Measurements from ENCODE around the gene ZNF222. TPM values are rescaled to one million over a fixed set of nuclear protein-coding genes. Genes with fewer than 3 reads are reported as not detected.

The ZNF222 gene
- total RNA-seq, 1 experiment from 2014 or later, result 5.4 TPM

DNA sequence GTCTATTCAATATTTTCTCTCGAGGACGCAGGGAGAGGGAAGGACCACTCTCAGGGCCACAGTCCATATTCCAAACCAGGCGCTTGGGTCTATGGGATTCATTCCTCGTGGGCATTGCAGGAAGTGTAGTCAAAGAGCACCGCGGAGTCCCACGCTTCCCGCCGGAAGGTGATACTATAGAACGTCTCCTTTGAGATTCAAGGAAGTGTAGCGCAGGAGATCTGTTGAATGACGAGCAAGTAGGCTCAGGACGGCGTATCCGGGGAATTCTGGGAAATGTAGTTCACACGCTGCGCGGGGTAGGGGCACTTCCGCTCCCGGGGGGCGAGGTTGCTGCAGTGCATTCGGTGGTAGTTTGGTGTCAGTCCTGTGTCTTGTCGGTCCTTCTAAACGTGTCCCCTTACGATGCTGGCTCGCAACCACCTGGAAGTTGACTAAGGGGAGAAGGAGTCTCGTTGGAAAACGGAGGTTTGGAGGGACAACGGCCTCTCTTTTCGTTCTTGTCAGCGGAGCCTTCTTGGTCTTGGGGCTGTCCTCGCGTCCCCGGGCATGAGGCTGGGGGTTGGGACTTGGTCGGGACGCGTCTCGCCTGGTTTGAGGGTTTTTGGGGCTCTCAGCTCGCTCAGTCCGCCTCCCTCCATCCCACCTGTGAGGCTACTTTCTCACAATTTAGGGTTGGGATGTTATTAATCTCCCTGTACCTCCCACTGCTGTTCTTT is 46.8 kb downstream of the ZNF222 start, which contains the start of gene ZNF284:
Gene ZNF284, plus strand, starts transcription at position 336 of the 719 bp plus-strand sequence. CDS start 4,231 bp downstream, outside the sequence.
- Histone ChIP-seq H3K4ac (ENCODE audit: low read depth, low read length) (no peak within 1 kb of the TSS), H2BK120ac (ENCODE audit: low read depth, low read length, poor library complexity, severe bottlenecking) (no peak within 1 kb of the TSS), H2AFZ (ENCODE audit: low read length) (peak within 1 kb of the TSS; percentile 68), H2AK5ac (ENCODE audit: insufficient read length, low read length) (no peak within 1 kb of the TSS), H4K8ac (replicated peaks; ENCODE audit: insufficient read length, low read depth, low read length) (no peak within 1 kb of the TSS), H3K23me2 (ENCODE audit: insufficient read length, low read depth, low read length, poor library complexity, severe bottlenecking) (peaks cover 14% of the 10 kb centered on the region), H3K27me3 (ENCODE audit: insufficient read depth, low read length) (no peaks in the 10 kb centered on the region; the same call in 1 of the 2 replicates), H3K4me2 (ENCODE audit: insufficient read depth, insufficient read length, low read length) (peak within 1 kb of the TSS; percentile 86), H3K23ac (ENCODE audit: insufficient read length, low read depth, low read length) (no peak within 1 kb of the TSS), H3K9ac (ENCODE audit: extremely low read depth, insufficient read length, low read length) (peak within 1 kb of the TSS; percentile 27), H3T11ph (ENCODE audit: low read length) (no peak within 1 kb of the TSS), H3K79me2 (ENCODE audit: insufficient read depth, low read length) (no peaks in the 10 kb centered on the region), H3K18ac (ENCODE audit: insufficient read length, low read depth, low read length) (no peak within 1 kb of the TSS), H4K5ac (ENCODE audit: insufficient read length, low read depth, low read length) (no peak within 1 kb of the TSS), H3K27ac (ENCODE audit: insufficient read length, low read depth, low read length) (no peak within 1 kb of the TSS), H2BK12ac (ENCODE audit: insufficient read length, low read depth, low read length) (no peak within 1 kb of the TSS), H4K91ac (ENCODE audit: insufficient read length, low read depth, low read length) (no peak within 1 kb of the TSS), H2BK20ac (ENCODE audit: low read depth, low read length, poor library complexity, severe bottlenecking) (no peak within 1 kb of the TSS), H3K14ac (ENCODE audit: insufficient read depth, low read length) (no peak within 1 kb of the TSS), H4K20me1 (ENCODE audit: control insufficient read depth, insufficient read depth, insufficient read length) (no peaks in the 10 kb centered on the region), H3K79me1 (ENCODE audit: insufficient read depth, low read depth, low read length, poor library complexity, severe bottlenecking) (no peaks in the 10 kb centered on the region), H3K4me1 (ENCODE audit: insufficient read depth, low read length) (no peaks in the 10 kb centered on the region), H2BK15ac (ENCODE audit: low read depth, low read length) (no peak within 1 kb of the TSS), H3K56ac (ENCODE audit: insufficient read length, low read depth, low read length) (no peak within 1 kb of the TSS), H3K9me3 (ENCODE audit: control insufficient read depth, low read depth, low read length) (peaks cover under 1% of the 10 kb centered on the region), H2BK5ac (ENCODE audit: insufficient read length, low read length) (no peak within 1 kb of the TSS)
- TF ChIP-seq, protein P1, sequence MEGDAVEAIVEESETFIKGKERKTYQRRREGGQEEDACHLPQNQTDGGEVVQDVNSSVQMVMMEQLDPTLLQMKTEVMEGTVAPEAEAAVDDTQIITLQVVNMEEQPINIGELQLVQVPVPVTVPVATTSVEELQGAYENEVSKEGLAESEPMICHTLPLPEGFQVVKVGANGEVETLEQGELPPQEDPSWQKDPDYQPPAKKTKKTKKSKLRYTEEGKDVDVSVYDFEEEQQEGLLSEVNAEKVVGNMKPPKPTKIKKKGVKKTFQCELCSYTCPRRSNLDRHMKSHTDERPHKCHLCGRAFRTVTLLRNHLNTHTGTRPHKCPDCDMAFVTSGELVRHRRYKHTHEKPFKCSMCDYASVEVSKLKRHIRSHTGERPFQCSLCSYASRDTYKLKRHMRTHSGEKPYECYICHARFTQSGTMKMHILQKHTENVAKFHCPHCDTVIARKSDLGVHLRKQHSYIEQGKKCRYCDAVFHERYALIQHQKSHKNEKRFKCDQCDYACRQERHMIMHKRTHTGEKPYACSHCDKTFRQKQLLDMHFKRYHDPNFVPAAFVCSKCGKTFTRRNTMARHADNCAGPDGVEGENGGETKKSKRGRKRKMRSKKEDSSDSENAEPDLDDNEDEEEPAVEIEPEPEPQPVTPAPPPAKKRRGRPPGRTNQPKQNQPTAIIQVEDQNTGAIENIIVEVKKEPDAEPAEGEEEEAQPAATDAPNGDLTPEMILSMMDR (conservative IDR thresholded peaks at IDR 0.05), result no peak
- Mint-ChIP-seq H3K27me3 (ENCODE audit: low read depth) (peaks cover 33% of the 10 kb centered on the region), H3K36me3 (ENCODE audit: insufficient read depth in 1 of 3, low read depth in 3 of 3) (peaks cover 19 to 30% (median 30%) of the 10 kb centered on the region in 3 experiments), H3K9me3 (peaks cover 33 to 39% of the 10 kb centered on the region in 2 experiments), H3K27ac (peak within 1 kb of the TSS in 2 of 3 experiments; percentile 65 to 70; a peak in 3 of 7 replicates), H3K4me3 (peak within 1 kb of the TSS; percentile 88 to 89), H3K4me1 (peaks cover 12 to 16% of the 10 kb centered on the region in 2 experiments)
- whole genome bisulfite sequencing (ENCODE audit: extremely low coverage, insufficient read length, low lambda C conversion rate), result no CpG with 5 or more reads among the region's 40 CpGs
- DNase-seq, result peak; percentile 95

All from H9 (cell line).